ENCODE measurements around the gene MCOLN2. TPM values are rescaled to one million over a fixed set of nuclear protein-coding genes. Genes with fewer than 3 reads are reported as not detected.

The MCOLN2 gene
- total and polyA plus RNA-seq, 3 donors from 2014 or later = 2.5 to 6.3 (median 3.2) TPM

DNA sequence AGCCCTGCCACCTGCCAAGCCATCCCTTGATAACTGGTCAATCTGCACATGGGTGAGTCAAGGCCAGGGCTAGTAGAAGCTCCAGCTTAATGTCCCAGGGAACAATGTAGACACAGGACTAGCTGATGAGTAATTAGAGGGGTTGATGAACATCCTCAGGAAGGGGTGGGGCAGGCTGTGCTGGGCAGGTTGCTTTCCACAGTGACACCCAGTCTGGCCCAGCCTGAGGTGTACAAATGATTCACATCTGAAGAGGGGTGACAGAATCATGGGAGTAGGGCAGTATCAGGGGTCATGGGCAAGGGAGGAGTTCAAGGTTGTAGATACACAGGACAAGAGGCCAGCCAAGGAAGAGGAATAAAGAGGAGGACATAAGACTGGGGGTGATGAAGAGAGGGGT lies 108.2 kb downstream of the MCOLN2 start:
- Histone ChIP-seq H3K27me3 (no peaks in the 10 kb centered on the region), H3K4me1 (no peaks in the 10 kb centered on the region), H3K36me3 (ENCODE audit: low read depth, missing control alignments) (no peaks in the 10 kb centered on the region), H3K27ac (no peak overlapping the region), H3K9me3 (no peaks in the 10 kb centered on the region), H3K4me3 (no peak overlapping the region)
- intact Hi-C loops (cut with DNase I; ENCODE audit: low total_unique reads) = no loop called here
- no peak for DNase-seq
- TF ChIP-seq, protein P1, sequence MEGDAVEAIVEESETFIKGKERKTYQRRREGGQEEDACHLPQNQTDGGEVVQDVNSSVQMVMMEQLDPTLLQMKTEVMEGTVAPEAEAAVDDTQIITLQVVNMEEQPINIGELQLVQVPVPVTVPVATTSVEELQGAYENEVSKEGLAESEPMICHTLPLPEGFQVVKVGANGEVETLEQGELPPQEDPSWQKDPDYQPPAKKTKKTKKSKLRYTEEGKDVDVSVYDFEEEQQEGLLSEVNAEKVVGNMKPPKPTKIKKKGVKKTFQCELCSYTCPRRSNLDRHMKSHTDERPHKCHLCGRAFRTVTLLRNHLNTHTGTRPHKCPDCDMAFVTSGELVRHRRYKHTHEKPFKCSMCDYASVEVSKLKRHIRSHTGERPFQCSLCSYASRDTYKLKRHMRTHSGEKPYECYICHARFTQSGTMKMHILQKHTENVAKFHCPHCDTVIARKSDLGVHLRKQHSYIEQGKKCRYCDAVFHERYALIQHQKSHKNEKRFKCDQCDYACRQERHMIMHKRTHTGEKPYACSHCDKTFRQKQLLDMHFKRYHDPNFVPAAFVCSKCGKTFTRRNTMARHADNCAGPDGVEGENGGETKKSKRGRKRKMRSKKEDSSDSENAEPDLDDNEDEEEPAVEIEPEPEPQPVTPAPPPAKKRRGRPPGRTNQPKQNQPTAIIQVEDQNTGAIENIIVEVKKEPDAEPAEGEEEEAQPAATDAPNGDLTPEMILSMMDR (IDR thresholded peaks at IDR 0.05) = no peak
- no peak for TF ChIP-seq POLR2A (IDR thresholded peaks at IDR 0.05)

DNA sequence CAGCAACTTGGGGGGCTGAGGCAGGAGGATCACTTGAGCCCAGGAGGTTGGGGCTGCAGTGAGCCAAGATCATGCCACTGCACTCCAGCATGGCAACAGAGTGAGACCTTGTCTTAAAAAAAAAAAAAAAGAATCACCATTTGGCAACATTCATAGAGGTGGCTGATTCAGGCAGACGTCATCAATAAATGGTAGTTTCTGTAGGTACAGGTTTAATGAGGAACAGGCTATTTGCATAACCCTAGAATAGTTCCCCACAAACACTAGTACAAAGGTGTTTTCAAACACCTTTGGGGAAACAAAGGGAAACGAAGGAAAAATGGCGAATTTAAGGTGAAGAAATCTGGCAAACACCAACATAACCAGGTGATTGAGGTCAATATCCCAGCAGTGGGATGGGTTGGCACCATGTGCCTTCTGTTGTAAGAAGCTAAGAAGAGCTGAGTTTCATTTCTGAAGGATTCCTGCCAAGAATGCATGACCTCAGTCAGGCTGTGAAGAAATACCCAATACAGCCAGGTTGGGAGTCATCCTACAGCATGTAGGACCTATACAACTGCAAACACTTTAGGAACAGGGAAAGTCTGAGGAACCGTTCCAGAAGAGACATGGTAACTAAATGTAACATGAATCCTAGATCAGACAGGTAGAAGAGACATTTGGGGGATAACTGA lies 109.5 kb downstream of the MCOLN2 start:
- Histone ChIP-seq H3K27ac (no peak overlapping the region), H3K4me1 (no peaks in the 10 kb centered on the region), H3K27me3 (no peaks in the 10 kb centered on the region), H3K9me3 (no peaks in the 10 kb centered on the region), H3K4me3 (no peak overlapping the region), H3K36me3 (ENCODE audit: low read depth, missing control alignments) (no peaks in the 10 kb centered on the region)
- WGBS, 2 donors = 86 to 88% methylated on average over 4 of the region's 4 CpGs
- DNase-seq = no peak
- intact Hi-C loops (cut with DNase I; ENCODE audit: low total_unique reads) = no loop called here
- TF ChIP-seq, protein P1 (IDR thresholded peaks at IDR 0.05) = no peak
- no peak for TF ChIP-seq POLR2A (IDR thresholded peaks at IDR 0.05)

DNA sequence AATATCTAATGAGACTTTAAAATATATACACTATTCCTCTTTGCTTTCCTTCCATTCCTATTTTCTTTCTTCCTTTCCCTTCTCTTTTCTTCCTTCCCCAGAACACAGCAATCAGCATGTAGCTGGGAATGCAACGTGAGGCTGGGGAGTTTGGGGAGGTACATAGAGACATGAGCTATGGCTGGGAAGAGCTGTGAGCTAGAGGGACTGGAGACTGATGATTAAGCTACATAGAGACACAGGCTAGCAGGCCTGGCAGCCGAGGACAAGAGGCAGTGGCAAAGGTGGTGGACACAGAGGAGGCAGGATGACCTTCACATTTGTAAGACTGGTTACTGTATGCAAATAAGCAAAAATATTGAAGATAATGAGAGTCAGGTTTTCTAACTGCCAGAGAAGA lies 111.4 kb downstream of the MCOLN2 start:
- Histone ChIP-seq H3K9me3 (no peaks in the 10 kb centered on the region), H3K4me3 (no peak overlapping the region), H3K4me1 (no peaks in the 10 kb centered on the region), H3K36me3 (ENCODE audit: low read depth, missing control alignments) (no peaks in the 10 kb centered on the region), H3K27me3 (no peaks in the 10 kb centered on the region), H3K27ac (no peak overlapping the region)
- DNase-seq = no peak
- TF ChIP-seq POLR2A (IDR thresholded peaks at IDR 0.05) = no peak
- TF ChIP-seq, protein P1 (IDR thresholded peaks at IDR 0.05) = no peak
- intact Hi-C loops (cut with DNase I; ENCODE audit: low total_unique reads) = no loop called here
- WGBS, 2 donors = 38% methylated on average over 2 of the region's 2 CpGs

DNA sequence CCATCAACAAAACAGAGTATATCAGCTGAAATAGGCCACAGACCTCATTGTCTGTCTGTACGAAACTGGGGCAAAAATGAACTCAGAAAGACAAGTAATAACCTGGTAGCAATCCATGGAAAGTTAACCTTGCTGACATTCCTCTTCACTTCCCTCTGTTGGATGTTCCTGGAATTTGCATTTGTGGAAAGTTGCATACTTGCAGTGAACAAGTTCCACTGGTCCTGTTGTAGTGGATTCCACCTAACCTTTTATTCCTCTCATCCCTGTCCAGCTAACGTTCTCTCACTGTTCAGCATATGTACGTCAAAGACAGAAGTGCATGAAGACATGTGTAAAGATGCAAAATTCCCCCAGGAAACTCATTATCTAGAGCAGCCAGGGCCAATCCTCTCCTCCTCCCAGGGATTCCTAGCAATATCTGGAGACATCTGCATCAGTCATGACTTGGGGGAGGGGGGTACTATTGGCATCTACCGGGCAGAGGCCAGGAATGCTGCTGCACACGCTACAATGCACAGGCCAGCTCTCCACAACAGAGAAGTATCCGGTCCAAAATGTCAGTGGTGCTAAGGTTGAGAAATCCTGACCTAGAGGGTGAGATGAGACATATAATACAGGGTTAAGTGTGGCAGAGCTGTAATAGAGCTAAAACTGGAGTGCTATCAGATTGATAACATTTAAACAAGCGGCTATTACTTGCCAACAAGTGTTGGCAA lies 112.1 kb downstream of the MCOLN2 start:
- DNase-seq = no peak
- 44 to 59% methylated on average over 7 of the region's 7 CpGs for WGBS, 2 donors
- Histone ChIP-seq H3K9me3 (no peaks in the 10 kb centered on the region), H3K27me3 (no peaks in the 10 kb centered on the region), H3K36me3 (ENCODE audit: low read depth, missing control alignments) (no peaks in the 10 kb centered on the region), H3K4me3 (no peak overlapping the region), H3K27ac (no peak overlapping the region), H3K4me1 (no peaks in the 10 kb centered on the region)
- no peak for TF ChIP-seq POLR2A (IDR thresholded peaks at IDR 0.05)
- TF ChIP-seq, protein P1 (IDR thresholded peaks at IDR 0.05) = no peak
- intact Hi-C loops (cut with DNase I; ENCODE audit: low total_unique reads) = no loop called here

DNA sequence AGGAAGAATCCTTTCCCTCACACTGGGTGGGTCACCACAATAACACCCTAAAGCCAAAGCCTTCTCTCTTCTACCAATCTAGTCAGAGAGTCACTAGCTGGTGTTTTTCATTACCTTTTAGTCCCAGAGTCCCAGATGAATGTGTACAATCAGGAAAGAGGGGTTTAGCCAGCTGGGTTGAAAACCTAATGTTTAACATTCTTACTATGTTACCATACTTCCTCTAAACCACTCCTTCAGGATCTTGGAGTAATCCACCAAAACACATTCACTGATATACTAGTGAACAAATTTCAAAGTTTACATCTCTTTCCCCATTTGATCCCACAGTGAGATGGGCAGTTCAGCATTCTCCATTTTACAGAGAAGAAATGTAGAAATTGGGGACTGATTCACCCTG lies 113.6 kb downstream of the MCOLN2 start:
- Histone ChIP-seq H3K27ac (no peak overlapping the region), H3K4me3 (no peak overlapping the region), H3K4me1 (no peaks in the 10 kb centered on the region), H3K9me3 (no peaks in the 10 kb centered on the region), H3K36me3 (ENCODE audit: low read depth, missing control alignments) (no peaks in the 10 kb centered on the region), H3K27me3 (no peaks in the 10 kb centered on the region)
- TF ChIP-seq POLR2A (IDR thresholded peaks at IDR 0.05) = no peak
- TF ChIP-seq, protein P1 (IDR thresholded peaks at IDR 0.05) = no peak
- DNase-seq = no peak
- intact Hi-C loops (cut with DNase I; ENCODE audit: low total_unique reads) = no loop called here
